HG03342 (cell line): ENCODE data around the gene CTNND2.

Experiments used
- ATAC-seq: cut with Tn5 transposase; IDR thresholded peaks from one replicate; pipeline ENCODE4 v1.9.1; 2021; ENCODE audit warnings: mild to moderate bottlenecking, moderate library complexity; ENCODE audit not compliant: unreplicated experiment

The CTNND2 gene

GRCh38 chr5:11292648-11293356, 611.4 kb downstream of the CTNND2 start:
- ATAC-seq: no peak

GRCh38 chr5:11289733-11290132, 614.5 kb downstream of the CTNND2 start:
- ATAC-seq: no peak

GRCh38 chr5:11289208-11289607, 615.0 kb downstream of the CTNND2 start:
- no peak for ATAC-seq

DNA sequence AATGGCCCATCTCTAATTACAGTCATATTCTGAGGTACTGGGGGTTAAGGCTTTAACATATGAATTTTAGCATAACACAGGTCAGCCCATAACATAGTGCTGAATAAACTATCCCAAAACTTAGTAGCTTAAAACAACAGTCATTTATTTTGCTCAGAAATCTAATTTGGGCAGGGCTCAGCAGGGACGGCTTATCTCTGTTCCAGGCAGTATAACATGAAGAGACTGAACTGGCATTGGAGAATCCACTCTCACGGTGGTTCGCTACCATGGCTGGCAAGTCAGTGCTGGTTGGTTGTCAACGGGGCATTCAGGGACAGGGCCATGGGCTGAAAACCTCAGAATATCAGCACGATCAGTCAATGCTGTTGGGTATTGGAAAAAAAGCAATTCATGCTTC, 622.4 kb downstream of the CTNND2 start:
- no peak for ATAC-seq

DNA sequence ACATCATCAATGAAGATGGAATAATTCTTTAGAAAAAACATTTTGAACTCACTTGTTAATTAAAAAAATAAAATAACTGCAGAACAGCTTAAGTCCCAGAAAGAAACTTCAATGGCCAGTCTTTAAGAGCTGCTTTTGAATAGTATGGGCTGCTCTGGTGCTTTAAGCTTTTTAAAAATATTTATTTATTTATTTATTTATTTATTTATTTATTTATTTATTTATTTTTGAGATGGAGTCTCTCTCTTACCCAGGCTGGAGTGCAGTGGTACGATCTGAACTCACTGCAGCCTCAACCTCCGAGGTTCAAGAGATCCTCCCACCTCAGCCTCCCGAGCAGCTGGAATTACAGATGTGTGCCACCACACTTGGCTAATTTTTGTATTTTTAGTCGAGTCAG, 626.9 kb downstream of the CTNND2 start:
- ATAC-seq: no peak

DNA sequence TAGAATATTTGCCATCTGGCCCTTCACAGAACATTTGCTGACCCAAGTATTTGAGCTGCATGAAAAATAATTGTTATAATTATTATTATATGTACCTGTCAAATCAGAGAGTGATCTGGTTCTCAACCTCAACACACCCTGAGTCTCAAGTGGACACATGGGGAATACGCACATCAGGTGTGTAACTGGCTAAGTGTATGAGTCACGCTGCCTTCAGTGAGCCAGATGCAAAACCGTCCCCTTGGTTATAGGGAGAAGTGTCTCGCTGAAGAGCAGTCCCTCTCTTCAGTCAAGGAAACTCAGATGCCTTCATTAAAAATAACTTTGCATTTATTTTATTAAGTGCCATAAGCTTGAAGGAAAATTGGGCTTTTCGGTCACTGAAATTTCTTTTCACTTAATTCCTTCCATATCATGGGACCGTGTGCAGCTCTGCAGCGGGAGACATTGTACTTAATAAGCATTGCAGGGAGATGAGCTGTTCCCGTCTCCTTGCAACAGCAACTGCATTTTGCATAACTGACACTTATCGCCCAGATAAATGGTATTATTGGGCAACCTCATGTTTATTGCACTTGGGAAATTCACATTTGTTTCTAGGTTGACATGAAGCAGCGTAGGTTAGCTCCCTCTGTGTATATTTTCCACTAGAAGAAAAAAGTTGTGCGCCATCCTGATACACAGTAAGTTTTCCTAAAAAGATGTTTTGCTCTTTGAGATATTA, 630.9 kb downstream of the CTNND2 start:
- ATAC-seq: no peak

DNA sequence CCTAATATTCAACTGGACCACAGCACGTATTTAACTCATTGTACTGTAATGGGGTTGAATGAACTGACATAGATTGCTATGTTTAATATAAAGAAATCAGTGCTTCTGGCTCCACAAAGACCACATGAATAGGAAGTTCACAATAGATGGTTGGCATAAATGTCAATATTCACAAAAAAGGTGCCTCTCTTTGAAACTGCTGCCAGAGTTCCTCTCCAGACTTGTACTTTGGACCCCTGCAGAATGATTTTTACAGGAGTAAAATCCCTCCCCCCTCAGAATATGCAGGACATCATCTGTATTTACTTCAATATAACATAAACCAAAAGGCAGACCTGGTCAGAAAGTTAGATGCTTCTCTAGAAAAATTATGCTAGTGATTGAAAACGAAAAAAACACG, 634.7 kb downstream of the CTNND2 start:
- ATAC-seq: no peak

DNA sequence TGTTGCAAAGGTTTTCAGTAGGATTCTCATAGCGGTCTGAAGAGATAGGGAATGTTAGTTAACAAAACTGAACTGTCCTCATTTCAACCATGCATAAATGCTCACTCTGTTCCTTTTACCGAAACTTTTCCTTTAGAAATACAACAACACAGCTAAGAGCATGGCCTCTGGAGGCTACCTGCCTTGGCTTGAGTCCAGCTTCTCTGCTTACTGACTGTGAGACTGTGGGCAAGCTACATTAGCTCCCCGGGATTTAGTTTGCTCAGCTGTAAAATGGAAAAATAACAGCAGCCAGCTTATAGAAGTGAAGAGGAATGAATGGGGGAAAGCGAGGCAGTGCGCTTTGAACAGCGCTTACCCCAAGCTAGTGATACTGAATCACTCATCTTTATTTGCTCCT, 635.4 kb downstream of the CTNND2 start:
- no peak for ATAC-seq

- ATAC-seq: no peak
Observed at GRCh38 chr5:11266331-11266730, 637.9 kb downstream of the CTNND2 start.

GRCh38 chr5:11261241-11261640, 643.0 kb downstream of the CTNND2 start:
- ATAC-seq: no peak

DNA sequence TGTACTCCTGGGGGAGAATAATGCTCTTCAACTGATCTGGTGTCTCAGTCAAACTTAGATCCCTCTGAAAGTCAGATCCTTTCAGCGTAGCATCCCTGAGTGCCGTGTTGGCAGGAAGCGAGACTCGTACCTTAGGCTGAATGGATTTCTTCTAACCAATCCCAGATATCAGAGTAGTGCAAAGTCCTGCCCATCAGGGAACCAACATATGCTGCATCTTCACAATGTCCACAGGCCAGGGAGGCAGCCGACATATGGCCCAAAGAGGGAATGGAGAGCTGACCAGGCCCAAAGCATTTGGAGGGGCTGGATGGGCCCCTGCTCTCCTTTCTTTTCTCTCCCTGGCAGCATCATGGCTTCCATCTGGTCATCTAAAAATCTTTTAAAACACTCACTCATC, 646.2 kb downstream of the CTNND2 start:
- ATAC-seq: no peak

GRCh38 chr5:11252523-11252922, 651.7 kb downstream of the CTNND2 start:
- no peak for ATAC-seq

GRCh38 chr5:11252075-11252474, 652.2 kb downstream of the CTNND2 start:
- no peak for ATAC-seq

DNA sequence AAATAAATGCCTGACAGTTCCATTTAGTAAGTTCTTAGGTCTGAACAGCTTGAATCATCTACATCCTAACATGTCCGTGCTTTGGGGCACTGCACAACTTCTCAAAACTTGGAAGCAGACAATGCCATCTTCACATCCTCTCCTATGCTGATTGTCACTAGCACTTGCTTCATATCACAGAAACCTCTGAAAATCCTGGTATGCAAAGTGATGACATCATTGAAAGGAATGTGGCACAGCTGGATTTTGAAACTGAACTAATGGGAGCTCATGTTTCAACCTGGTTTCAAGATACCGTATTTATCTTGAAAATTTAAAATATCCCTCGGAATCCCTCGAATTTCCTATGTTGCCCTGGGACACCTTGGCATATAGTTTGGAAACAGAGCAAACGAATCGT, 653.0 kb downstream of the CTNND2 start:
- ATAC-seq: no peak

DNA sequence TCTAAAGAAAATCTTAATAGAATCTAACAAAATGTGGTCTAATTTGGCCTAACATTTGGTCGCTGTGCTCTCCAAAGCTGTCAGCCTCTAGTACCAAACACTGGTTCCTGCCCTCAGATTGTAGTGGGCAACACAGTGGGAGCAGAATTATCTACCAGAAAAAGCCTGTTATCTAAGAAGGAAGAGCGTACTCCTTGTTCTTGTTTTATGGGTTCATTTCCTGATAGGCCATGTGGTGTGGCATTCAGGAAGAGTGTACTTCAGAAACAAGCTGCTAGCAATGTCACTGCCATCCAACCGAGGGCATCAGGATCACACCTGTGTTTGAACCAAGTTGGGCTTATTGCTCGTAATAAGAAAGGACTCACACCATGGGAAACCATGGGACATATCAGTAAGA, 655.3 kb downstream of the CTNND2 start:
- no peak for ATAC-seq

DNA sequence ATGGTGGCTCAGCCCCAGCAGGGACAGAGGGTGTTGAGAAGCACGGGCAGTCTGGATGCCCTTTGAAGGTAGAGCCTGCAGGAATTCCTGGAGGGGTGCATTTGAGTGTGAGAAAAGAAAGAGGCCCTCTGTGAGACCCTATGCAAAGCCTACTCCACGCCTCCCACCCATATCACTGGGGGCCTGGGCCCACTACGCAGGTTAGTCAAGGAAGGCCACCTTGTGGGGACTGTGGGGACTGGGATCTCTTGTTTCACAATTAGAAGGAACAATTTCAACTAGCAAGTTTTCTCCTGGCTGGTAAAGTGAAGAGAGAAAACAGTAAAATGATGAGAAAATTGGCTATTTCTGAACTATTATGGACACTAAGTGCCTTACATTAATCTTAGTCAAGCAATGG, 657.0 kb downstream of the CTNND2 start:
- ATAC-seq: no peak

DNA sequence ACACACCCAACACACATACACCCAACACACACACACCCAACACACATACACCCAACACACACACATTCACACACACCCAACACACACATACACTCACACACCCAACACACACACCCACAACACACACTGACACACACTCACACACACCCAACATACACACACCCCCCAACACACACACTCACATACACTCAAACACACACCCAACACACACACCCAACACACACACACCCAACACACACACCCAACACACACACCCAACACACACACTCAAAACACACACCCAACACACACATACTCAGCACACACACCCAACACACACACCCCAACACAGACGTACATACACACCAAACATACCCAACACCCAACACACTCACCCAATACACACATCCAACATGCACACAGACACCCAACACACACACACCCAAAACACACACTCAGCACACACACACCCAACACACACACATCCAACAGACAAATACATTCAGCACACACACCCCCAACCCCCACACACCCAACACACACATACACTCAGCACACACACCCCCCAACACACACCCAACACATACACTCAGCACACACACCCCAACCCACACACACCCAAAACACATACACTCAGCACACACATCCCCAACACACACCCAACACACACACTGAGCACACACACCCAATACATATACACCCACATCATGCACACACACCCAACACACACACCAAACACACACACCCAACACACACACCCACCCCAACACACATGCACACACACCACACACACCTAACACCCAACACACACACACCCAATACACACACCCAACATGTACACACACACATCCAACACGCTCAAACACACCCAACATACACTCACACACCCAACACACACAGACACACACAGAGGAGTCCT, 663.7 kb downstream of the CTNND2 start:
- no peak for ATAC-seq

- no peak for ATAC-seq
Observed at GRCh38 chr5:11239261-11240015, 664.8 kb downstream of the CTNND2 start.

GRCh38 chr5:11234501-11234911, 669.7 kb downstream of the CTNND2 start:
- ATAC-seq: no peak

DNA sequence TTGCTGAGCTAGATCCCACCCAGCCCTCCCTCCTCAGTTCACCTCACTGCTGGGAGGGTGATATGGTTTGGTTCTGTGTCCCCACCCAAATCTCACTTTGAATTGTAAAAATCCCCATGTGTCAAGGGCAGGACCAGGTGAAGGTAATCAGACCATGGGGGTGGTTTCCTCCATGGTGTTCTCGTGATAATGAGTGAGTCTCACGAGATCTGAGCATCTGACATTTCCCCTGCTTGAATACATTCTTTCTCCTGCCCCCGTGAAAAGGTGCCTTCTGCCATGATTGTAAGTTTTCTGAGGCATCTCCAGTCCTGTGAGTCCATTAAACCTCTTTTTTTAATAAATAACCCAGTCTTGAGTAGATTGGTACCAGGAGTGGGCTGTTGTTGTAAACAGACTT, 673.4 kb downstream of the CTNND2 start:
- ATAC-seq: no peak

- ATAC-seq: no peak
Observed at GRCh38 chr5:11227064-11227463, 677.2 kb downstream of the CTNND2 start.
